ENCODE measurements around the gene INAFM2.

GRCh38 chr15:40295877-40296560, 27.5 kb upstream of the INAFM2 start:
- TF ChIP-seq CTCF (IDR thresholded peaks at IDR 0.05 in 8 of 11, conservative IDR thresholded peaks at IDR 0.05 in 3 of 11) = no peak
- no peak for TF ChIP-seq POLR2A (IDR thresholded peaks at IDR 0.05)
- peak in 2 of 3 donors; percentile 12 to 20 for TF ChIP-seq POLR2AphosphoS5 (IDR thresholded peaks at IDR 0.05)
